Vagina (tissue), 2 donors: ENCODE measurements around the gene C6orf132. TPM values are rescaled to one million over a fixed set of nuclear protein-coding genes. Genes with fewer than 3 reads are reported as not detected.

Experiments used
- DNase-seq, 2 donors: peaks; one replicate each; pipeline ENCODE4 v3.0.0-alpha.2; 2017; ENCODE audit errors: extremely low spot score in 2 of 2
- H3K27ac ChIP-seq: fragments of 200-600 bp; sonication (generic); one replicate; pipeline ENCODE4 v1.5.1; 2019
- H3K27me3 ChIP-seq: fragments of 200-600 bp; sonication (generic); one replicate; pipeline ENCODE4 v1.5.1; 2019
- H3K36me3 ChIP-seq, 2 donors: fragments of 200-600 bp; sonication (generic); one replicate each; pipeline ENCODE4 v1.5.1; 2017 to 2019
- H3K4me1 ChIP-seq: fragments of 200-600 bp; sonication (generic); one replicate; pipeline ENCODE4 v1.5.1; 2019
- H3K4me3 ChIP-seq, 2 donors: fragments of 200-600 bp; sonication (generic); 1 replicate in 1 of 2; 2 replicates in 1 of 2; pipeline ENCODE4 v1.5.1; 2016 to 2019
- H3K9me3 ChIP-seq: fragments of 200-600 bp; sonication (generic); one replicate; pipeline ENCODE4 v1.5.1; 2019
- POLR2A ChIP-seq, 2 donors: fragments of 450-650 bp; IDR thresholded peaks; one replicate each; pipeline ENCODE4 v1.6.1; 2017; ENCODE audit warnings: antibody characterized with exemption in 2 of 2, mild to moderate bottlenecking in 2 of 2, moderate library complexity in 2 of 2
- POLR2AphosphoS5 ChIP-seq, 2 donors: sonication (generic); formaldehyde crosslinking; IDR thresholded peaks; one replicate each; pipeline ENCODE4 v1.9.0; 2017; ENCODE audit warnings: antibody characterized with exemption in 2 of 2, mild to moderate bottlenecking in 2 of 2, low read depth in 1 of 2; ENCODE audit not compliant: insufficient read depth in 1 of 2
- intact Hi-C: fragments of 100-400 bp; cut with DNase I; formaldehyde crosslinking; loops from one replicate; pipeline ENCODE4 v1.15.1; 2023
- total RNA-seq: library from RNA; depleted of rRNA; stranded (reverse); fragments of >200 nt; gene quantifications from one replicate; pipeline ENCODE4 v1.2.3, GENCODE V29; 2016
- TF ChIP-seq, protein P1 (sequence below), 3 experiments: fragments of 450-650 bp in 2 of 3; fragments of 200-600 bp in 1 of 3; sonication (generic) in 1 of 3; IDR thresholded peaks; one replicate each; pipeline ENCODE4 v1.5.1; 2017 to 2019; ENCODE audit warnings: antibody characterized with exemption in 3 of 3, mild to moderate bottlenecking in 2 of 3, moderate library complexity in 2 of 3

The C6orf132 gene
- total RNA-seq, 1 donor from 2014 or later = 78.6 TPM

DNA sequence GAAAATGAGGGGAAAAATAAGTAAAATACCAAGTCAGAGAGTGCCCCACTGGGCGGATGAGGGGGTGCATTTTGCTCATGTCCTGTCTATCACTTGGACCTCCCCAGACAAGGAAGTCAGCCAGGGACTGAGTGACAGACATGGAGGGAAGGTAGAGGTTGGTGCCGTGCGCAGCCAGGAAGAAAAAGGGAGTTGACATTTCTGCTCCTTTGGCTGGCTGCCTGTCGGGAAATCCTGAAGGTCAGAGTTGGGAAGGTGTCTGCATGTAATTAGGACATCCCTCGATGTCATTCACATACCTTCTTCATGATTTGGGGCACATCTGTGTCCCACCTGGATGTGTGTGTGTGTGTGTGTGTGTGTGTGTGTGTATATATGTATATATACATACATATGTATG lies 39.7 kb upstream of the C6orf132 start:
- Histone ChIP-seq H3K9me3 (no peaks in the 10 kb centered on the region), H3K27me3 (no peaks in the 10 kb centered on the region), H3K36me3 (no peaks in the 10 kb centered on the region), H3K4me1 (no peaks in the 10 kb centered on the region), H3K4me3 (no peak overlapping the region), H3K27ac (no peak overlapping the region)
- TF ChIP-seq POLR2A (IDR thresholded peaks at IDR 0.05) (no peak), POLR2AphosphoS5 (IDR thresholded peaks at IDR 0.05; ENCODE audit: insufficient read depth in 1 of 2, low read depth in 1 of 2) (no peak)
- TF ChIP-seq, protein P1, sequence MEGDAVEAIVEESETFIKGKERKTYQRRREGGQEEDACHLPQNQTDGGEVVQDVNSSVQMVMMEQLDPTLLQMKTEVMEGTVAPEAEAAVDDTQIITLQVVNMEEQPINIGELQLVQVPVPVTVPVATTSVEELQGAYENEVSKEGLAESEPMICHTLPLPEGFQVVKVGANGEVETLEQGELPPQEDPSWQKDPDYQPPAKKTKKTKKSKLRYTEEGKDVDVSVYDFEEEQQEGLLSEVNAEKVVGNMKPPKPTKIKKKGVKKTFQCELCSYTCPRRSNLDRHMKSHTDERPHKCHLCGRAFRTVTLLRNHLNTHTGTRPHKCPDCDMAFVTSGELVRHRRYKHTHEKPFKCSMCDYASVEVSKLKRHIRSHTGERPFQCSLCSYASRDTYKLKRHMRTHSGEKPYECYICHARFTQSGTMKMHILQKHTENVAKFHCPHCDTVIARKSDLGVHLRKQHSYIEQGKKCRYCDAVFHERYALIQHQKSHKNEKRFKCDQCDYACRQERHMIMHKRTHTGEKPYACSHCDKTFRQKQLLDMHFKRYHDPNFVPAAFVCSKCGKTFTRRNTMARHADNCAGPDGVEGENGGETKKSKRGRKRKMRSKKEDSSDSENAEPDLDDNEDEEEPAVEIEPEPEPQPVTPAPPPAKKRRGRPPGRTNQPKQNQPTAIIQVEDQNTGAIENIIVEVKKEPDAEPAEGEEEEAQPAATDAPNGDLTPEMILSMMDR (IDR thresholded peaks at IDR 0.05) = no peak
- DNase-seq = no peak
- intact Hi-C loops = no loop called here

DNA sequence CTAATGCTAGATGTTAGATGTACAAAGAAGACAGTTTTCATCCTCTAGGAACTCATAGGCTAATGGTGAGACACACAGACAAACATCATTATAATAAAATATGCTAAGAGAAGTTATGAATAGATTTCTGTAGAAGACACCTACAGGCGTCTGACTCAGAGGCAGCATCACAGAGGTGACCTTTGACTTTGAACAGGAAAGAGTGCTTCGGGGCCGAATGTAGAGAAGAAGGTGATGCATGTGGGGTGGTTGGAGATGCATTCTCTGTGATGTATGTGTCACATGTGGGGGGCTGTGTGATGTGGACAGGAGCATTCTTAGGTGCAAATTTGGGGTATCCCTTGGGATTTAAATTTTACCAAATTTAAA lies 37.5 kb upstream of the C6orf132 start:
- Histone ChIP-seq H3K27me3 (no peaks in the 10 kb centered on the region), H3K9me3 (no peaks in the 10 kb centered on the region), H3K4me3 (no peak overlapping the region), H3K27ac (no peak overlapping the region), H3K36me3 (no peaks in the 10 kb centered on the region), H3K4me1 (no peaks in the 10 kb centered on the region)
- no peak for DNase-seq
- intact Hi-C loops = no loop called here
- TF ChIP-seq POLR2AphosphoS5 (IDR thresholded peaks at IDR 0.05; ENCODE audit: insufficient read depth in 1 of 2, low read depth in 1 of 2) (no peak), POLR2A (IDR thresholded peaks at IDR 0.05) (no peak)
- TF ChIP-seq, protein P1 (IDR thresholded peaks at IDR 0.05) = no peak

DNA sequence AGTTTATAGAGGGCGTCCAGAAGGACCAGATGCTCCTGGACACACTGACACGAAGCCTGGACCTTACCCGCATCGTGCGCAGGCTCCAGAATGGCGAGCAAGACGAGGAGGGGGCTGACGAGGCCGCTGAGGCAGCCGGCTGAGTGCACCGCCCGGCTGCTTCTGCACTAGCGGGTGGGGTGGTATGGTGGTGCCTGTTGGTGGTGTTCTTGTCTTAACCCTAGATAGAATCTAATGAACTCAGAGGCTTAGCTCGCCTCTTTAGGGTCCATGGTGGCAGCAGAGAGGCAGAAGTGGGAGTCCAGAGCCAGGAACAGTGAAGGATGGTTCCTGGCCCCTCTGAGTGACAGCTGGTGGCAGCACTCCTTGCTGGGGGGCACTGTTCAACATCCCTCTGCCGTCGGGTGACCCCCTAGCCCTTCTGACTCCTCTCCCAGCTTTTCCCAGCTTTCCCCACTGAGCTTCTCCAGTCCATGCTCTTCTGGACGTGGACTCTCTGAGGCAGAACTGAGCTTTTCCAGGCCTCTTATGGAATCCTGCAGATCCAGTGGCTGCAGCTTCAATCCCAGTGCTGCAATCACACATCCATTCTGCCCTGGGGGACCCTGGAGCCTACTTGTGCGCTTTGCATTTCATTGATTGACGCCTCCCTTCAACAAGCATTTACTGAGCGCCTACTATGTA lies 37.0 kb upstream of the C6orf132 start:
- intact Hi-C loops = no loop called here
- TF ChIP-seq POLR2A (IDR thresholded peaks at IDR 0.05) (no peak), POLR2AphosphoS5 (IDR thresholded peaks at IDR 0.05; ENCODE audit: insufficient read depth in 1 of 2, low read depth in 1 of 2) (no peak)
- TF ChIP-seq, protein P1 (IDR thresholded peaks at IDR 0.05) = no peak

DNA sequence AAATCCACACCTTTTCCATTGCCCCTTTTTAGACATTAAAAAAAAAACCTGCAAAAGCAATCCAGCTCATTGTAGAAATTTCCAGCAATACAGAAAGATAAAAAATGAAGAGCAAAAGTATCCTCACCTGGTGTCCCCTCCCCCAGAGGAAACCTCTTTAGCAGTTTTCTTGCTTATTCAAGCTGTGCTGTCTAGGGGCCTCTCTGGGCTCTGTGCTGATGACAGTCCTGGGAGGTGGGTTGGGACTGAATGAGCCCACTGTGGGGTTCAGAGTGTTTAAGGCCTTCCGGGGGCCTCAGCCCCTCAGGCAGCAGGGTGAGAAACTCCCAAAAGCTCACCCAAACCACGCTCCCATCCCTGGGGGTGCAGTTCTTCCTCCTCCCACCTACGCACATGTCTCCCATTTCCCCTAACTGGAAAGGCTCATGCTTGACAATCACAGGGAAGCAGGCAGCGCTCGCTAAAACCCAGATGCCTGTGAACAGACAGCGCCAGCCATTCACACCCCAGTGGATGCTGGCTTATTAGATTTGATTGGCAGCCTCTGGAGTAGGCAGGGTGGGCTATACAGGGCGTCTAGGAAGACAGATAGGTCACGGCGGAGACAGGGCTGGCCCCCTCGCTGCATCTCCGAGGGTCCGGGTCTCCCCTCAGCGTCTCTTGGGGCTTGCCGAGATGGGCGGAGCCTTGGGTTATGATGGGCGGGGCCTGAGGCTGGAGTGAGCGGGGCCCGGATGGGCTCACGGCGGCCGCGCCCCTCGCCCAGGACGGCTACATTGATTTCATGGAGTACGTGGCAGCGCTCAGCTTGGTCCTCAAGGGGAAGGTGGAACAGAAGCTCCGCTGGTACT lies 35.3 kb upstream of the C6orf132 start:
- DNase-seq = no peak
- H3K36me3 ChIP-seq = no peaks in the 10 kb centered on the region
- H3K4me1 ChIP-seq = no peaks in the 10 kb centered on the region
- no peak overlapping the region for H3K27ac ChIP-seq
- intact Hi-C loops = no loop called here
- TF ChIP-seq POLR2AphosphoS5 (IDR thresholded peaks at IDR 0.05; ENCODE audit: insufficient read depth in 1 of 2, low read depth in 1 of 2) (no peak), POLR2A (IDR thresholded peaks at IDR 0.05) (no peak)
- TF ChIP-seq, protein P1 (IDR thresholded peaks at IDR 0.05) = no peak
- H3K4me3 ChIP-seq = no peak overlapping the region
- H3K27me3 ChIP-seq = no peaks in the 10 kb centered on the region
- no peaks in the 10 kb centered on the region for H3K9me3 ChIP-seq

More for the DNA sequence above, 37.0 kb upstream of the C6orf132 start:
- Histone ChIP-seq H3K4me3 (no peak overlapping the region), H3K9me3 (no peaks in the 10 kb centered on the region), H3K27ac (no peak overlapping the region), H3K4me1 (no peaks in the 10 kb centered on the region), H3K27me3 (no peaks in the 10 kb centered on the region), H3K36me3 (no peaks in the 10 kb centered on the region)
- DNase-seq = no peak

DNA sequence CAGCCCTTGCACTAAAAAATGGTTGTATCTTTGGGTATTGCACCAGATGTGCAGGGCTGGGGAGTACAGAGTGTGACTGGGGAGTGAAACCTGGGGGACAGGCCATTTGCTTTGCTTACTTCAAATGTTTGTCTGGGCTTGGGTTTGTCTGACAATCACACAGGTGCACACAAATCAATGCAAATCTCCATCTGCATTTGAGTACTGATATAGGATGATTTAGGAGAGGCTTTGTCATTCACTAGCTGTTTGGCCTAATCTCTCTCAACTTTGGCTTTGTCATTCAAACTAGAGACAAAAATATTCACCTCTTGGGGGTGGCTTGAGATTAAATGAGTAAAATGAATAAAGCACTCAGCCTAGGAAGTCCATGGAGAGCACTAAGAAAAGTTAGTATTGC lies 34.6 kb upstream of the C6orf132 start:
- no peak for DNase-seq
- Histone ChIP-seq H3K27me3 (no peaks in the 10 kb centered on the region), H3K4me3 (no peak overlapping the region), H3K9me3 (no peaks in the 10 kb centered on the region), H3K27ac (no peak overlapping the region), H3K4me1 (no peaks in the 10 kb centered on the region), H3K36me3 (no peaks in the 10 kb centered on the region)
- intact Hi-C loops = no loop called here
- TF ChIP-seq, protein P1 (IDR thresholded peaks at IDR 0.05) = no peak
